ENCODE data around the gene FBLN2.

Gene FBLN2

GRCh38 chr3:13512451-13512850, 36.5 kb upstream of the FBLN2 start:
- Histone ChIP-seq H3K4me1 (ENCODE audit: low read depth, poor library complexity, severe bottlenecking) (no peaks in the 10 kb centered on the region), H3K79me2 (ENCODE audit: insufficient read depth, low read depth) (no peaks in the 10 kb centered on the region), H3K4me3 (IDR thresholded peaks at IDR 0.05; ENCODE audit: insufficient read depth, low read depth, low read length) (no peak overlapping the region), H3K9ac (no peak overlapping the region), H4K20me1 (ENCODE audit: insufficient read depth) (no peaks in the 10 kb centered on the region), H2AFZ (ENCODE audit: low read depth) (no peak overlapping the region), H3K36me3 (ENCODE audit: insufficient read depth) (no peaks in the 10 kb centered on the region), H3K27ac (no peak overlapping the region), H3K27me3 (ENCODE audit: insufficient read depth, low read depth) (peaks cover 13% of the 10 kb centered on the region; the same call in 1 of the 2 replicates), H3K4me2 (no peak overlapping the region)
- no peak for TF ChIP-seq CTCF (conservative IDR thresholded peaks at IDR 0.05; ENCODE audit: low read depth, low read length)

- TF ChIP-seq CTCF (conservative IDR thresholded peaks at IDR 0.05; ENCODE audit: low read depth, low read length) = no peak
- Histone ChIP-seq H3K79me2 (ENCODE audit: insufficient read depth, low read depth) (no peaks in the 10 kb centered on the region), H3K4me2 (no peak overlapping the region), H3K27ac (no peak overlapping the region), H3K36me3 (ENCODE audit: insufficient read depth) (no peaks in the 10 kb centered on the region), H3K4me3 (IDR thresholded peaks at IDR 0.05; ENCODE audit: insufficient read depth, low read depth, low read length) (no peak overlapping the region), H3K4me1 (ENCODE audit: low read depth, poor library complexity, severe bottlenecking) (no peaks in the 10 kb centered on the region), H2AFZ (ENCODE audit: low read depth) (no peak overlapping the region), H3K27me3 (ENCODE audit: insufficient read depth, low read depth) (peaks cover 13% of the 10 kb centered on the region; the same call in 1 of the 2 replicates), H4K20me1 (ENCODE audit: insufficient read depth) (no peaks in the 10 kb centered on the region), H3K9ac (no peak overlapping the region)
Measured at GRCh38 chr3:13513051-13513912, 35.6 kb upstream of the FBLN2 start.

DNA sequence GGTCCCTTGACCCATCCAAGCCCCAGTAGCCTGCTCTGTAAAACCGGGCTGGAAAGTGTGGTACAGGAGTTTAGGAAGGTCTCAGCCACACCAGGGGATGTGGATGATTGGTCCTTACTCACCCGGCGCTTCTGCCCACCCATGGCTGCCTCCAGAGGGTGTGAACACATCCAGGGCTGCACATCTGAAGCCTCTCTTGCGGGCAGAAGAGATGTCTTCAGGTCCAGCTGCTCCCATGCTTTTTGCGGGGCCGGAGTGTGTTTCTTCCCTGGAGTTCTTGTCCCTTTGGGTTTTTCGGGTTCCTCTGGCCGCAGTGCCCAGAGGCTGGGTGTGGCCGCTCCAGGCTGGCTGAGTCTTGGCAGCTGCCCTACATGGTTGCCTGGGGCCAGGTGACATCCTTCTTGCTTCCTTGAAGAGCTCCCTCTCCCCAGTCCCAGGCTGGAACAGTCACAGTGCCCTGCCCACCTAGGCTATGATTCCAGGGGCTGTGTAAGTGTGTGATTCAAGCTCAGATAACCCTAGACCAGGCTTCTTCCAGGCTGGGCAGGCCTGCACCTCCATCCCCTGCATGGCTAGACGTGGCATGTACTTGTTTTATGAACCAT, 34.9 kb upstream of the FBLN2 start:
- H3K79me2 ChIP-seq (ENCODE audit: insufficient read depth, low read depth) = no peaks in the 10 kb centered on the region
- H3K4me1 ChIP-seq (ENCODE audit: low read depth, poor library complexity, severe bottlenecking) = no peaks in the 10 kb centered on the region
- TF ChIP-seq CTCF (conservative IDR thresholded peaks at IDR 0.05; ENCODE audit: low read depth, low read length) = no peak
- H3K27me3 ChIP-seq (ENCODE audit: insufficient read depth, low read depth) = peaks cover 13% of the 10 kb centered on the region; the same call in 1 of the 2 replicates
- no peak overlapping the region for H3K9ac ChIP-seq
- H3K36me3 ChIP-seq (ENCODE audit: insufficient read depth) = no peaks in the 10 kb centered on the region
- H3K4me2 ChIP-seq = no peak overlapping the region
- no peak overlapping the region for H3K27ac ChIP-seq
- no peak overlapping the region for H2AFZ ChIP-seq (ENCODE audit: low read depth)
- H3K4me3 ChIP-seq (IDR thresholded peaks at IDR 0.05; ENCODE audit: insufficient read depth, low read depth, low read length) = no peak overlapping the region
- H4K20me1 ChIP-seq (ENCODE audit: insufficient read depth) = no peaks in the 10 kb centered on the region

DNA sequence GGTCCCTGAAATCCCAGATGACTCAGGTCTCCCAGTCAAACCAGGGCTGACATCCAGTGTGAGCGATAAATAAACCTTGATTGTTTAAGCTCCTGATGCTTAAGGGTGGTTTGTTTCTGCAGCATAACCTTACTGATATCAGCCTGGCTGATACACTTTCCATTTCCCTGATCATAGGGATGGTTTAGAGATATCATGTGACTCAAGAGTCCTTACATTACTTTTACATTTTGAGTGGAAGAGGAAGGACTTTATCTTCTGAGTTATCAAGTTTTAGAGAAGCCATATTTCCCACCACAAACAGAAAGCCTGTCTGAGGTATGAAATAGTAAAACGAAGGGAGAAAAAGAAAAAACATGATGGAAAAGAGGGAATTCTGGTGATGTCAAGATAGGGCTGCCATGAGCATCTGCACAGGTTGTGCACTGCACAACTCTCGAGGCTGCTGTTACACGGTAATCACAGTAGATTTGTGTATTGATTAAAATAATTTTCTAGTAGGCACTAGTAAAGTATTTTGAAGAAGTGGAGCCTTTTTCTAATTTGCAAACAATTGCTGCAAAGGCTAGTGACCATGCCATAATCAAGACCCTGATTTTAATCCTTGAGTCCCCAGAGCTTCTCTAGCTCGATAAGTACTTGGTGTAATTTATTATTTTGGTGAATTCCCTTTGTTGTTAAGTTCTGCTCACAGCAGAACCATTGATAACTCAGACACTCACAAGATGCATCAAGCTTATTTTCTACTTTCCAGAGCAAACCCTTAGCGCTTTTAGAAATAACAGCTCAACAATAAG, 34.1 kb upstream of the FBLN2 start:
- Histone ChIP-seq H3K27ac (no peak overlapping the region), H3K4me2 (no peak overlapping the region), H3K4me3 (IDR thresholded peaks at IDR 0.05; ENCODE audit: insufficient read depth, low read depth, low read length) (no peak overlapping the region), H3K79me2 (ENCODE audit: insufficient read depth, low read depth) (no peaks in the 10 kb centered on the region), H3K27me3 (ENCODE audit: insufficient read depth, low read depth) (peaks cover 13% of the 10 kb centered on the region; the same call in 1 of the 2 replicates), H3K36me3 (ENCODE audit: insufficient read depth) (no peaks in the 10 kb centered on the region), H3K9ac (no peak overlapping the region), H3K4me1 (ENCODE audit: low read depth, poor library complexity, severe bottlenecking) (no peaks in the 10 kb centered on the region), H4K20me1 (ENCODE audit: insufficient read depth) (no peaks in the 10 kb centered on the region), H2AFZ (ENCODE audit: low read depth) (no peak overlapping the region)
- TF ChIP-seq CTCF (conservative IDR thresholded peaks at IDR 0.05; ENCODE audit: low read depth, low read length) = no peak
